G401 (cell line): ENCODE data around the gene SIRT2. TPM values are rescaled to one million over a fixed set of nuclear protein-coding genes. Genes with fewer than 3 reads are reported as not detected.
A peak's percentile ranks its signal among the peaks of the same experiment; 100 is the strongest.
"Not testable (repeated sequence)": the region's sequence is repeated elsewhere in the genome, so short reads cannot be mapped to it uniquely, and the experiment has no call there.

Experiments used
- DNase-seq: peaks from one replicate; pipeline ENCODE4 v3.0.0-alpha.2; 2015; ENCODE audit warnings: low spot score
- in situ Hi-C: cut with HindIII; loops from 2 replicates; pipeline ENCODE4 v1.10.0; 2016; ENCODE audit warnings: low sequenced_read_pairs, mixed read lengths
- total RNA-seq: library from RNA; depleted of rRNA; stranded (reverse); fragments of >200 nt; shearing (Covaris generic); gene quantifications from 2 replicates; pipeline ENCODE4 v1.2.3, GENCODE V29; 2014; rRNA removed

SIRT2 gene
- total RNA-seq, 1 experiment from 2014 or later, result 122 TPM

GRCh38 chr19:38837656-38838121 is 61.7 kb downstream of the SIRT2 start:
- no peak for DNase-seq
- in situ Hi-C loops, result no loop called here

GRCh38 chr19:38836983-38837626 is 62.3 kb downstream of the SIRT2 start:
- DNase-seq, result no peak

GRCh38 chr19:38836159-38836982 is 63.0 kb downstream of the SIRT2 start:
- in situ Hi-C loops, result no loop called here
- DNase-seq, result no peak

More at GRCh38 chr19:38836983-38837626, 62.3 kb downstream of the SIRT2 start:
- in situ Hi-C loops, result no loop called here

- no peak for DNase-seq
- in situ Hi-C loops, result no loop called here
Measured at GRCh38 chr19:38834590-38834989, 64.8 kb downstream of the SIRT2 start.

GRCh38 chr19:38834104-38834490 is 65.3 kb downstream of the SIRT2 start:
- in situ Hi-C loops, result no loop called here
- no peak for DNase-seq

GRCh38 chr19:38833092-38833425 is 66.4 kb downstream of the SIRT2 start:
- no peak for DNase-seq
- in situ Hi-C loops, result no loop called here

GRCh38 chr19:38831142-38831605 is 68.2 kb downstream of the SIRT2 start:
- in situ Hi-C loops, result no loop called here
- peak; percentile 50 for DNase-seq

- DNase-seq, result no peak
- in situ Hi-C loops, result no loop called here
Measured at GRCh38 chr19:38830039-38830733, 69.2 kb downstream of the SIRT2 start.

GRCh38 chr19:38829203-38829602 is 70.2 kb downstream of the SIRT2 start:
- DNase-seq, in situ Hi-C loops: not testable (repeated sequence)

Other genes with a start within 250 kb of the SIRT2 start
- 5.3 and 5.8 TPM in 2 replicates for gene CAPN12, start 155.1 kb downstream of the SIRT2 start, total RNA-seq
- gene LGALS7, start 126.1 kb downstream of the SIRT2 start, total RNA-seq, result not detected in 2 replicates
- gene LGALS7B, start 110.4 kb downstream of the SIRT2 start, total RNA-seq, result not detected in 2 replicates
- gene LGALS4, start 86.7 kb downstream of the SIRT2 start, total RNA-seq, result not detected in 2 replicates
- 210 and 267 TPM in 2 replicates for gene ECH1, start 67.8 kb downstream of the SIRT2 start, total RNA-seq
- 600 and 749 TPM in 2 replicates for gene HNRNPL, start 49.6 kb downstream of the SIRT2 start, total RNA-seq
- gene RINL, start 21.3 kb downstream of the SIRT2 start, total RNA-seq, result 5.6 and 7.3 TPM in 2 replicates
- gene NFKBIB, start 351 bp upstream of the SIRT2 start, total RNA-seq, result 48.1 and 63.2 TPM in 2 replicates
- not detected in 2 replicates for gene CCER2, start 12.6 kb upstream of the SIRT2 start, total RNA-seq
- gene SARS2, start 31.1 kb upstream of the SIRT2 start, total RNA-seq, result 34.2 and 43.0 TPM in 2 replicates
- 105 and 161 TPM in 2 replicates for gene MRPS12, start 31.3 kb upstream of the SIRT2 start, total RNA-seq
- 47.4 and 91.4 TPM in 2 replicates for gene FBXO17, start 76.1 kb upstream of the SIRT2 start, total RNA-seq
- gene FBXO27, start 132.9 kb upstream of the SIRT2 start, total RNA-seq, result 44.0 and 52.2 TPM in 2 replicates
- not detected in 2 replicates for gene ACP7, start 184.8 kb upstream of the SIRT2 start, total RNA-seq
- 12.8 and 15.3 TPM in 2 replicates for gene PAK4, start 226.2 kb upstream of the SIRT2 start, total RNA-seq